Measurements from ENCODE around the gene TNS3.

The TNS3 gene

GRCh38 chr7:47501406-47501805 is 80.5 kb downstream of the TNS3 start:
- no peak overlapping the region for H3K27ac Mint-ChIP-seq
- no peaks in the 10 kb centered on the region for H3K36me3 Mint-ChIP-seq (ENCODE audit: low read depth)
- no peaks in the 10 kb centered on the region for H3K9me3 Mint-ChIP-seq
- H3K4me1 Mint-ChIP-seq (ENCODE audit: low read depth), result no peaks in the 10 kb centered on the region
- H3K27me3 Mint-ChIP-seq (ENCODE audit: low read depth), result no peaks in the 10 kb centered on the region
- no peak overlapping the region for H3K4me3 Mint-ChIP-seq

DNA sequence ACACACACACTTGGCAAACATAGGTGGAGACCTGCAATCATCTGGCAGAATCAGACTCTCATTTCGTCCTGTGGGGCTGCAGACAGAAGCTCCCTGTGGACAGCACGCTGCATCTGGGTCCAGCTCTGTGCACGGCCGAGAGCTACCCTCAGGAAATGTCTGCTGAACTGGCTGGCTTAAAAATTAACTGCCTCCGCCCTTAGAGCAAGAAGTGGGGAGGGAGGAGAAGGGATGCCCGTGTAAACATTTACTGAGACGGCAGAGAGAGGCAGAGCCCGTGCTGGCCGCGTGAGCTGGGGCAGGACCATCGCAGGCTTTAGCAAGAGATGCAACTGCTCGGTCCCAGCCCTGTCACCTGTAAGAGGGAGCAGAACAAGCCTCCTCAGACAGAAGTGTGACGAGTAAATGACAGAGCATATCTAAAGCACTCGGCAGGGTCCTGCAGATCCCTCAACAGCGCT is 81.8 kb downstream of the TNS3 start:
- no peaks in the 10 kb centered on the region for H3K9me3 Mint-ChIP-seq
- H3K4me3 Mint-ChIP-seq, result no peak overlapping the region
- H3K27me3 Mint-ChIP-seq (ENCODE audit: low read depth), result no peaks in the 10 kb centered on the region
- no peaks in the 10 kb centered on the region for H3K4me1 Mint-ChIP-seq (ENCODE audit: low read depth)
- H3K27ac Mint-ChIP-seq, result no peak overlapping the region
- no peaks in the 10 kb centered on the region for H3K36me3 Mint-ChIP-seq (ENCODE audit: low read depth)

- Mint-ChIP-seq H3K4me1 (ENCODE audit: low read depth) (no peaks in the 10 kb centered on the region), H3K9me3 (no peaks in the 10 kb centered on the region)
Measured at GRCh38 chr7:47498229-47499056, 83.5 kb downstream of the TNS3 start.

DNA sequence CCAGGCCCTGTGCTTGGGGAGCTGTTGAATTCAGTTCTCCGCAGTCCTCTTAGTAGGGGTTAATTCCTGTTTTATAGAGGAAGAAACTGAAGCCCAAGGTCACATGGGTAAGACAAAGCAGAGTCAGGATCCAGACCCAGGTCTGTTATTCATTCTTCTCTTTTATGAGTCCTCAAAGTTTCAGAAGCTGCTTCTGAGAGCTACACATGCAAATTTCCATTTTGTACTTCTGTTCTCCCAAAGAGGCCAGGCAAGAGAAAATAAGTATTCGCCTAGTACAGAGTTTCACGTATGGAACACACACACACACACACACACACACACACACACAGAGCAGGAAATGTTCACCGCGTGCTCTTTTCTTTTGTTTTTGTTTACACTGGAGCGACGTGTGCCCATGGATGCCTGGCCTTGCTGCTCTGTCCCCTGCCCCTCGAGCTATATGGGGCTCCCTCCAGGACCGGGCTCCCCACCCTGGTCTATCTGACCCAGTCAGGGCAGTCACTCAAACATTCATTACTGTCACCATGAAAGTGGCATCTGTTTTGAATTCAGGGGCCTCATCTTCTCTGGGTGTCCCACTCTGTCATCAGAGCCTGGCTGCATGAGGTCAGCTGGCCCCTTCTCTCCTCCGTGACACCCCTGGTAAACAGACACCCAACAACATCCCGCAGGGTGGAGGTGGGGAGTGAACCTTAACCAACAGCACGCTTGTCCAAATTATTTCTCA is 84.4 kb downstream of the TNS3 start:
- H3K4me3 Mint-ChIP-seq, result no peak overlapping the region
- no peak overlapping the region for H3K27ac Mint-ChIP-seq
- H3K4me1 Mint-ChIP-seq (ENCODE audit: low read depth), result no peaks in the 10 kb centered on the region
- H3K27me3 Mint-ChIP-seq (ENCODE audit: low read depth), result no peaks in the 10 kb centered on the region
- H3K9me3 Mint-ChIP-seq, result no peaks in the 10 kb centered on the region
- H3K36me3 Mint-ChIP-seq (ENCODE audit: low read depth), result no peaks in the 10 kb centered on the region

More at GRCh38 chr7:47498229-47499056, 83.5 kb downstream of the TNS3 start:
- H3K27ac Mint-ChIP-seq, result no peak overlapping the region
- no peaks in the 10 kb centered on the region for H3K27me3 Mint-ChIP-seq (ENCODE audit: low read depth)
- H3K4me3 Mint-ChIP-seq, result no peak overlapping the region
- no peaks in the 10 kb centered on the region for H3K36me3 Mint-ChIP-seq (ENCODE audit: low read depth)

- Mint-ChIP-seq H3K9me3 (no peaks in the 10 kb centered on the region), H3K27me3 (ENCODE audit: low read depth) (no peaks in the 10 kb centered on the region), H3K36me3 (ENCODE audit: low read depth) (no peaks in the 10 kb centered on the region), H3K4me1 (ENCODE audit: low read depth) (no peaks in the 10 kb centered on the region), H3K4me3 (no peak overlapping the region), H3K27ac (no peak overlapping the region)
Measured at GRCh38 chr7:47496666-47497065, 85.2 kb downstream of the TNS3 start.

DNA sequence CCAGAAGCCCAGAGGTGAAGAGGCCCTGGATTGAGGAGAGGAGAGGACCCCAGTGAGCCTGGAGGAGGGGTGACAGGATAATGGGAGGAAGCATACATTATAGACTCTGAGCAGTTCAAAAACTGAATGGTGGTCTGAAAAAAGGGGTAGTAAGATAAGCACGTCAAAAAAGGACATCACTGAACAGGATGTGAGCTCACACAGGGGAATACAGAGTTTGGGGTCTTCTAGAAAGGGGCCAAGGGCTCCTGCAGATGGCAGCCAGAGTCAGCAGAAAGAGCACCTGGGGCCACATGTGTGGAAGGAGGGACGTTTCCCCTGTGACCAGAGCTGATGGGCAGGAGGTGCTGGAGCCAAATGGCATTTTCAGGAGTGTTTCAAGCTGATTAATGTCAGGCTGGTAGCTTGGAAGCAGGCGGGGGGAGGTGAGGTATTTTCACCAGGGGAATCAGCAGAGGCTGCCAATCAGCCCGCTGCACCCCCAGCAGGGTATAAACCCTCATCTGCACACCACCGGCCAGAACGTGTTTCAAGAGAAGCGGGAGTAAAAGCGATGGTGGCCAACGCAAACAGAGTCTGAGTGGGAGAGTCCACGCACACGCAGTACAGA is 85.8 kb downstream of the TNS3 start:
- Mint-ChIP-seq H3K27ac (no peak overlapping the region), H3K4me1 (ENCODE audit: low read depth) (no peaks in the 10 kb centered on the region), H3K27me3 (ENCODE audit: low read depth) (no peaks in the 10 kb centered on the region), H3K36me3 (ENCODE audit: low read depth) (no peaks in the 10 kb centered on the region), H3K9me3 (no peaks in the 10 kb centered on the region), H3K4me3 (no peak overlapping the region)

DNA sequence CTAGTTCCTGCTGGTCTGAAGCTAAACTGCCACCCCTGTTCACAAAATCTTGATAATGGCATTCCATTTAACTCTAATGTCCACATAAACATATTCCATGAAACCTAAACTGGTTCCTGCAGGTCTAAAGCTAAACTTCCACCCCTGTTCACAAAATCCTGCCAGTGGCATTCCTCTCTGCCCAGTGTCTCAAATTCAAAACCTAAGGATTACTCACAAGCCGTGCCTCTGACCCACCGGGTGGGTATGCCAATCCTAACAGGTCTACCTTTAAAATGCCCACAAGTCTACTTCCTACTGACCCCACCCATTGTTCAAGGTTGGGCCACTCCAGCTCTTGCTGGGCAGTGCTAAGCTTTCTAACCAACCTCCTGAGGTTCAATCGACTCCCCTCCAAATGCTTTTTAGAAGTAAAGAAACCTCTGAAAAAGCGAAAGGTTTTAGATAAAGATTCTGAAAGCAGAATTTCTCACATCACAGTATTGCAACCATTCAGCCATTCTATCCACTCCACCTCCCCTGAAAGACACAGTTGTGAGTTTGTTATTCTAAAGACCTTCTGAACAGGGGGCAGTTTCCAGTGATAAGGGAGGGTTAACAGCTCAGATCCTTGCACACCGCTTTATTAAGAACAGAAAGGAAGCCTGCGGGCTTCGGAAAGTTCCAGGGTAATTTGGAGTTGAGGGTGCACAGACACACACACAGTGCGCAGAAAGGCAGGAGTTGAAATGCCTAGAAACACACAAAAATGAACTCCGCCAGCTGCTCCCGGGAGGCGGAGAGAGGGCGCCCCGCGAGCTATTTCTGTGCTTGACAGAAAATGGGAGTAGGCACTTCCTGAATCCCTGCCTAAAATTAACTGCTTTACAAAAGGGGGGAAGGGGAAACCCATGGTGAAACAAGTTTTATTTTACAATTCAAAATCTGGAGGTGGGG is 87.7 kb downstream of the TNS3 start:
- H3K4me1 Mint-ChIP-seq (ENCODE audit: low read depth), result no peaks in the 10 kb centered on the region
- no peak overlapping the region for H3K4me3 Mint-ChIP-seq
- no peaks in the 10 kb centered on the region for H3K27me3 Mint-ChIP-seq (ENCODE audit: low read depth)
- no peak overlapping the region for H3K27ac Mint-ChIP-seq
- H3K36me3 Mint-ChIP-seq (ENCODE audit: low read depth), result no peaks in the 10 kb centered on the region
- no peaks in the 10 kb centered on the region for H3K9me3 Mint-ChIP-seq

DNA sequence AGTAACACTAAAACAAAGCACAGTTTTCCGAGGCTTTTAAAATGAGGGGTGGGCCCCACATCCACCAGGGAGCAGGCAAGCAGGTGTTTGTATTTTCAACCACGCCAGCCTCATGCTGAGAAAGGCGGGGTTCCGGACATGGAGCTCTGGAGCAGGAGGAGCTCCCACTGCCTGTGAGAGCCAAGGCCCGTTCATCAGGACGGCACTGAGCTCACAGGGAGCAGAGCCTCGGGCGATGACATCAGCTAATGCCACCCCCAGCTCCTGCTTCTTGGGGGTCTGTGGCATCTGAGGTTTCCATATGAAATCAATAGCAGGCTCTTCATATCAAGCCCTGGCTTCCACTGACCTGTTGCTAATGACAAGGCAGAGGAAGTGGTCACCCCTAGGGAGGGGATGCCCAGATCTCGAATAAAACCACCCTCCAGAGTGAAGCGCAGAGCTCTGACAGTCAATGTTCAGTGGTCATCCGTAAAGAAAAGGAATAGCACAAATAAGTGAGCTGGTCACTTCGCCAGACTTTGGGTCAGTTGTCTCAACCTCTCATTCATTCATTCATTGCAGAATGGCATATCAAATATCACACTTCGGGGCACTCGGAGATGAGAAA is 89.1 kb downstream of the TNS3 start:
- Mint-ChIP-seq H3K27ac (no peak overlapping the region), H3K4me1 (ENCODE audit: low read depth) (no peaks in the 10 kb centered on the region), H3K9me3 (no peaks in the 10 kb centered on the region), H3K27me3 (ENCODE audit: low read depth) (no peaks in the 10 kb centered on the region), H3K4me3 (no peak overlapping the region), H3K36me3 (ENCODE audit: low read depth) (no peaks in the 10 kb centered on the region)

DNA sequence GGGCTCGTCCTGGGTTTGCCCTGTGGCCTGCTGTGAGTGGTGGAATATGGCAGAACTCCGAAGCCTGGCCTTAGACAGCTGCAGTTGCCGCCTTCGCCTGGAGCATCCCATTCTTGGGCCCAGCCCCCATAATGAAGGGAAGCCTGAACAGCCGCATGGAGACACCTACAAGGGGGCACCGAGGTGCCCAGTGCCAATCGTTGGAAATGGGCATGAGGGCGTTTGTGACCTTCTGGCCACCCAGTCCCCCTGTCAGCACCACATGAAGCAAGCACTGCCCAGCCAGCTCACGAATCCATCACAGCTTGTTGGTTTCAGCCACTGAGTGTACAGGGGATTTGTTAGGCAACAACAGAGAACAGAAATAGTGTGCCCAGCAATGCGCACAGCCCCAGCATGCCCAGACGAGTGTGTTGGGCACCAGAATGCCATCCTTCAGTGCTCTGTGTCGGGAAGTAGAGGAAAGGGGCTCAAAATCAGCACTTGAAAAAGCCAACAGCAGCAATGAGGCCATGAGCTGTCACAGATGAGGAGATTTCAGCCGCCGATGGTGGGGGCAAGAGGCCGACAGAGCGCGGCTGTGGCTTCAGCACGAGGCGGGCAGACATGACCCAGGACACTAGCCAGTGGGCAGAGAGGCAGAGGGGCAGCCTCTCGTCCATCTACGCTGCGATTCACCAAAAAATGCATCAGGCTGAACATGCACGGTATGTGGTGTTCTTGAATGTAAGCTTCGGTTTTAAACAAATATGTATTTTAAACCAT is 91.2 kb downstream of the TNS3 start:
- no peak overlapping the region for H3K4me3 Mint-ChIP-seq
- H3K27me3 Mint-ChIP-seq (ENCODE audit: low read depth), result no peaks in the 10 kb centered on the region
- no peaks in the 10 kb centered on the region for H3K4me1 Mint-ChIP-seq (ENCODE audit: low read depth)
- H3K27ac Mint-ChIP-seq, result no peak overlapping the region
- no peaks in the 10 kb centered on the region for H3K9me3 Mint-ChIP-seq
- no peaks in the 10 kb centered on the region for H3K36me3 Mint-ChIP-seq (ENCODE audit: low read depth)

- Mint-ChIP-seq H3K27ac (no peak overlapping the region), H3K4me1 (ENCODE audit: low read depth) (no peaks in the 10 kb centered on the region), H3K27me3 (ENCODE audit: low read depth) (no peaks in the 10 kb centered on the region), H3K36me3 (ENCODE audit: low read depth) (no peaks in the 10 kb centered on the region), H3K9me3 (no peaks in the 10 kb centered on the region), H3K4me3 (no peak overlapping the region)
Measured at GRCh38 chr7:47489624-47490023, 92.3 kb downstream of the TNS3 start.

DNA sequence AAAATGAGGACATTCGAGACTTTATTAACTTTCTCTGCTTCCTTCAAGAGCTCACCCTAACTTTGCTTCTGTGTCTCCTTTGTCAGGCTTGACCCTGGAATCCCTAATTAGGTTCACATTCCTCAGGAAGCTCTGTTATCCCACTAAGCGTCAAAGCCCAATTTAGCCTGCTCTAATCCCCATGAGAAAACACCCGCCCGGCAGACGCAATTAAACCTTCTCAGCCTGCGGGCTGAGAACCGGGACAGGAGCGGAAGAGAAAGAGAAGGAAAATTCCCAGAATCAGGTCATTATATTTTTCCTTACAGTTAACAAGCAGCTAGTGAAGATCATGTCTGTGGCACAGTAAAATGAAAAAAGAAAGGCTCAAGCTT is 93.0 kb downstream of the TNS3 start:
- no peak overlapping the region for H3K27ac Mint-ChIP-seq
- no peaks in the 10 kb centered on the region for H3K9me3 Mint-ChIP-seq
- H3K4me1 Mint-ChIP-seq (ENCODE audit: low read depth), result no peaks in the 10 kb centered on the region

GRCh38 chr7:47488201-47488968 is 93.5 kb downstream of the TNS3 start:
- Mint-ChIP-seq H3K27me3 (ENCODE audit: low read depth) (no peaks in the 10 kb centered on the region), H3K9me3 (no peaks in the 10 kb centered on the region)

More for the DNA sequence above, 93.0 kb downstream of the TNS3 start:
- Mint-ChIP-seq H3K36me3 (ENCODE audit: low read depth) (no peaks in the 10 kb centered on the region), H3K4me3 (no peak overlapping the region), H3K27me3 (ENCODE audit: low read depth) (no peaks in the 10 kb centered on the region)

More at GRCh38 chr7:47488201-47488968, 93.5 kb downstream of the TNS3 start:
- Mint-ChIP-seq H3K4me1 (ENCODE audit: low read depth) (no peaks in the 10 kb centered on the region), H3K36me3 (ENCODE audit: low read depth) (no peaks in the 10 kb centered on the region), H3K4me3 (no peak overlapping the region), H3K27ac (no peak overlapping the region)

All from T-helper 1 cell treated with Interleukin-12 subunit alpha and Interleukin-12 subunit beta and Interleukin-4 antibody, amounts not matched to agents 30 μg/mL and 1 μg/mL, for 36 hours (primary cell).